GM21390 (cell line): ENCODE data around the gene ARL8B.

ENCODE experiments used
- ATAC-seq: cut with Tn5 transposase; IDR thresholded peaks from one replicate; pipeline ENCODE4 v1.9.1; 2021; ENCODE audit not compliant: unreplicated experiment

ARL8B gene

GRCh38 chr3:5205165-5205941 lies 83.3 kb downstream of the ARL8B start:
- ATAC-seq, result peak; percentile 96

DNA sequence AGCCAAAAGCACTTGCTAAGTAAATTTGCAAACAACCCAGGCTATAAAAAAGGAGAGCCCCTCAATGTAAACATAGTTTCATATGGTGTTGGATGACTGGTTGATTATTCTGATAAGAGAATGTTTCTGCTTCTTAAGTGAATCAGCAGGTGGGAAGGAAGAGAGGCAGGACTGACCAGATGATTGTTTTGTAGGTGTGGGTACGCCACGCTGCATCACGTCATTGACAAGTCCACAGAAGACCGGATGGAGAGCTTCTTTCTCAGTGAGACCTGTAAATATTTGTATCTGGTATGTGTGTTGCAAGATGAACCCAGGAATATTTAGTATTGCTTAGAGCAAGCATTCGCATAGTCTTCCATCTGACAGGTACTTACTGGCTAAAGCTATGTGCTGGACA lies 88.8 kb downstream of the ARL8B start:
- ATAC-seq, result no peak

- no peak for ATAC-seq
Observed at GRCh38 chr3:5212628-5213573, 90.8 kb downstream of the ARL8B start.

- no peak for ATAC-seq
Observed at GRCh38 chr3:5213574-5213966, 91.5 kb downstream of the ARL8B start.

- ATAC-seq, result no peak
Observed at GRCh38 chr3:5214352-5214751, 92.3 kb downstream of the ARL8B start.

GRCh38 chr3:5217824-5218595 lies 95.9 kb downstream of the ARL8B start:
- ATAC-seq, result no peak

GRCh38 chr3:5218815-5219214 lies 96.7 kb downstream of the ARL8B start:
- ATAC-seq, result no peak

DNA sequence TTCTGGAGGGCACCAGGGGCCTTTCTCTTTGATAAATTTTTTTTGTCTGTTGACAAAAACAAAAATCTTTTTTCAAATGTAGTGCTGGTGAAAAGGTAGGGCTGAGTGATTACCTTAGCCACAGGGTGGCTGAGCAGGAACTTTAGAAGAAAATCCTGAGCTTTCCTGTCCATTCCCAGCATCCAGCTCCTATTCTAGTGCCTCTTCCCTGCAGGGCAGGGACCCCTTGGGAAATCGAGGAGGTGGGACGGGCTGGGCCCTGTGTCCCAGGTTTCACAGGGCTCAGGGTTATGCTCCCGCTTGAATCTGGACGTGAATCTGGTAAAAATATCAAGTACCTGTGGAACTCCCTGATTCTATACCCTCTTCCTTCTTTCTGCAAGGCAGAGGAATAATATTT lies 97.1 kb downstream of the ARL8B start:
- no peak for ATAC-seq

- no peak for ATAC-seq
Observed at GRCh38 chr3:5220193-5220592, 98.1 kb downstream of the ARL8B start.

DNA sequence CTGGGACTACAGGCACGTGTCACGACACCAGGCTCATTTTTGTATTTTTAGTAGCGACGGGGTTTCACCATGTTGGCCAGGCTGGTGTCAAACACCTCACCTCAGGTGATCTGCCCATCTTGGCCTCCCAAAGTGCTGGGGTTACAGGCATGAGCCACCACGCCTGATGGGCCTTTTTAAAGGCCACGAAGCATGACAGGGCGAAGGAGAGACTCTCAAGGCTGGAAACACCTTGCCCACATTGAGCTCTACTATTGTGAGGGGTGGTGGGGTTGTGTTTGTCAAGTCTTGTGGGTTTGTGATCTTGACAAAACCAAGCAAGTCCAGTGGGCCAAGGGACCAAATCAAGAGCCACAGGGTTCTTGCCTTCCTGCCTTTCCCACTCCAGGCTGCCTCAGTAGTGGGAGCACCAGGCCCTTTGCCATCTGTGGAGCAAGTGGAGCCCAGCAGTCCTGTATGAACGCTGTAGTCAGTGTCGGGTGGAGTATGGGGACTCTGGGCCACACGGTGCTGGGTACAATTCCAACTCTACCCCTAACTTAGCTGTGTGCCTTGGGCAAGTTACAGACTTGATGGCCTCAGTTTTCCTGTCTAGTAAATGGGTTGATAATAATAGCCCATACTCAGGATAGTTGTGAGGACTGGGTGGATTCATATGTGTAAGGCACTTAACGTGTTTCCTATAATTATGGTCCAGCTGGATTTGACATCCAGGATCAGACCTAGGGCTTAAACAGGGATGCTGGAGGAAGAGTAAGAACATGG lies 98.8 kb downstream of the ARL8B start:
- no peak for ATAC-seq

- no peak for ATAC-seq
Observed at GRCh38 chr3:5221701-5222100, 99.6 kb downstream of the ARL8B start.

GRCh38 chr3:5222283-5223005 lies 100.4 kb downstream of the ARL8B start:
- ATAC-seq, result no peak

GRCh38 chr3:5226783-5227182 lies 104.7 kb downstream of the ARL8B start:
- ATAC-seq, result peak; percentile 64

- no peak for ATAC-seq
Observed at GRCh38 chr3:5227812-5228211, 105.7 kb downstream of the ARL8B start.

GRCh38 chr3:5229414-5229813 lies 107.3 kb downstream of the ARL8B start:
- ATAC-seq, result no peak
